HG03565 (cell line): ENCODE measurements around the gene OR8D2.

ENCODE experiments used
- ATAC-seq: cut with Tn5 transposase; IDR thresholded peaks from one replicate; pipeline ENCODE4 v1.9.1; 2021; ENCODE audit warnings: mild to moderate bottlenecking, moderate library complexity; ENCODE audit not compliant: unreplicated experiment

The OR8D2 gene, protein sequence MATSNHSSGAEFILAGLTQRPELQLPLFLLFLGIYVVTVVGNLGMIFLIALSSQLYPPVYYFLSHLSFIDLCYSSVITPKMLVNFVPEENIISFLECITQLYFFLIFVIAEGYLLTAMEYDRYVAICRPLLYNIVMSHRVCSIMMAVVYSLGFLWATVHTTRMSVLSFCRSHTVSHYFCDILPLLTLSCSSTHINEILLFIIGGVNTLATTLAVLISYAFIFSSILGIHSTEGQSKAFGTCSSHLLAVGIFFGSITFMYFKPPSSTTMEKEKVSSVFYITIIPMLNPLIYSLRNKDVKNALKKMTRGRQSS

DNA sequence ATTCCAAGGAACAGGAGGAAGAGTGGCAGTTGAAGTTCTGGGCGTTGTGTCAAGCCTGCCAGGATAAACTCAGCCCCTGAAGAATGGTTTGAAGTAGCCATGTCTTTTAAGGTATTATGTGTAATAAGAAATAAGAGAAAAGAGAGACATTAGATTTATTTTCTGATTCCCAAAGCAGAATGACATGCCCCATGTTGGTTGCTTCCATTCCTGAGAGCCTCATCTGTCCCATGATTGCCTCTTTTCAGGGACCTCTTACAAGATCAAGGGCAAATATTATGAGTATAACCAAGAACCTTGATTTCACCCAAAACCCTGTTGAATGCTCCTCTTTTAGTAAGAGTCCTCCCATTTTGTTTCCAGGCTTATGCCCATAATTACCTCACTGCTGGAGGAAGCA, at the start of gene OR8D2:
Gene OR8D2 (minus strand): TSS at position 101 of the 400 bp plus-strand sequence. CDS start 0 bp downstream, at position 101.
- no peak for ATAC-seq

DNA sequence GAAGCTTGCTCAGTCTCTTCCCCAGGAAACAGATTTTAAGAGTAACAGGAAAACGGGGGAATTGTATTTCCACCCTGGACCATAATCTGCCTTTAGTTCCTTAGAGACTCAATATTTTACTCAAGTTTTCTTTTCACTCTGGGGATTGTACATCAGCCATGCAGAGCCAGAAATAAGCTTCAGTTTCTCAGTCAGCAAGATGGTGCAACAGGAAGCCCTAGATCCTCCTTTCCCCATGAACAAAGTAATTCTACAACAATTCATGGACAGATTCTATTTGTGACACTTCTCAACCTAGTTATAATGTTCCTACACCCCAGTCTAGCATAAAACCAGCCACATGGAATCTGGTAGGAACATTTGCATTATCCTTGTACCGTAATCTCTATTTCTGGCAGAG, 39.6 kb upstream of the OR8D2 start:
- no peak for ATAC-seq

DNA sequence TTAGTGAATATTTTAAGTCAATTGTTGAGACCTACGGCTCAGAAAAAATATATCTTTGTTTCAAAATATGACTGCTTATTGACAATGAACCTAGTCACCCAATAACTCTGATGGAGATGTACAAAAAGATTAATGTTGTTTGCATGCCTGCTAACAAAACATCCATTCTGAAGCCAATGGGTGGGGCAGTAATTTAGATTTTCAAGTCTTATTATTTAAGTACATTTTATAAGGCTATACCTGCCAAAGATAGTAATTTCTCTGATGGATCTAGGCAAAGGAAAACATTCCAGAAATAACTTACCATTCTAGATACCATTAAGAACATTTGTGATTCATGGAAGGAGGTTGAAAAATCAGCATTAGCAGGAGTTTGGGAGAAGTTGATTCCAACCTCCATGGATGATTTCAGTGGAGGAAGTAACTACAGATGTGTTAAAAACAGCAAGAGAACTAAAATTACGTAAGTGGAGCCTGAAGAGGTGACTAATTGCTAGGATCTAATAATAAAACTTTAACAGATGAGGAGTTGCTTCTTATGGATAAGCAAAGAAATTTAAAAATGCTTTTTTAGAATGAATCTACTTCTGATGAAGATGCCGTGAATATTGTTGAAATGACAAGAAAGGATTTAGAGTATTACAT, 26.4 kb upstream of the OR8D2 start:
- no peak for ATAC-seq

DNA sequence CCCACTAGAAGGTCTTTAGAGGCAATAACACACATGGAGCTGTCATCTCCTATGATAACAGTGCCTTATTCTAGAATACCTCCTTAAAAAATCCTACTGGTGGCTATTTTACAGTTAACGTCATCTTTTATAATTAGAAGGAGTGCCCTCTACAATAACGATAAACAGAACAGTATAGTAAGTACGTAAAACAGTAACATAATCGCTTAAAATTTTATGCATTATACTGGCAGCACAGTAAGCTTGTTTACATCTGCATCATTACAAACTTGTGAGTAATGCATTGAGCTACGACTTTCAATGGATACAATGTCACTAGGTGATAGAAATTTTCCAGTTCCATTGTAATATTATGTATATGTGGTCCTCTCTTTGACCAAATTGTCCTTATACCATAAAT, 24.3 kb upstream of the OR8D2 start:
- ATAC-seq, result no peak

DNA sequence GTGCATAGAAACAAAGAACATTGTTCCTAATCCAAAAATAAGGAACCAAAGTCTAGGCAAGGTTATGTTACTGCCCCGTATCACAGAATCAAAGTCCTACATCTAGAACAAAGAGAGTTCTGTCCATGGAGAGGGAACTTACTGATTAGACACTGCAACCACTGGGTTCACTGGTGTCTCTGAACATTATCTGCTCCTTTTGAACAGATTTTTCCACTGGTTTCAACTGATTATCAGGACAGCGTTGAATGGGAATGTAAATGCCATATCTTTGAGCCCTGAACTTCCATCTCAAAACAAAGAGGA, 20.1 kb upstream of the OR8D2 start:
- no peak for ATAC-seq

DNA sequence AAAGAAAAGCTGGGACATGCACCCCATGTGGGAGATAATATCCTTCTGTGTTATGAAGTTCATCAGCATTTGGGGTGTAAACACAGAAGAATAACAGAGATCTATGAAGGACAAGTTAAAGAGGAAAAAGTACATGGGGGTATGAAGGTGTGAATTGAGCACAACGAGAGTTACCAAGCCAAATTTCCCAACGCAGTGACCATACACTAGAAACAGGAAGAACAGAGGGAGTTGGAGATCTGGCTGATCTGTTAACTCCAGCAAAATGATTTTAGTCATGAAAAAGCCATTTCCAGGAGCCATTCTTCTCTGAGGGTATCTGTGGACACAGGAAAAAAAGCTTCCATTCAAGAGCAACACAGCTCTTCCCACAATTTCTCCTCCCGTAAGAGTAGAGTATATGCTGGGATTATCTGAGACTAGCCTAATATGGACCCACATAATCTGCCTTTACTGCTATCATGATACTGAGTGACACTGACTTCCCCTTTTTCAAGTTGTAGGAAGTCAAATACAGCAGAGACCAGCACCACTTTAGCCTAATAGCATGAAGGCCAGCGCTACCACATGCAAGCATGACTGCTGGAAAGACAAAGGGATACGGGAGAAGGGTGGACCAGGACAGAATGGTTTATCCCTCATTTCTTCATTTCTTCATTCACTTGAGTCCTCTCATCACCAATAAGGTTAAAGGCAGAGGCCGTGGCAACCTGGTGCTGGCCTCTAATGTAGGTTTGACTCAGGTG, 19.6 kb upstream of the OR8D2 start:
- no peak for ATAC-seq

DNA sequence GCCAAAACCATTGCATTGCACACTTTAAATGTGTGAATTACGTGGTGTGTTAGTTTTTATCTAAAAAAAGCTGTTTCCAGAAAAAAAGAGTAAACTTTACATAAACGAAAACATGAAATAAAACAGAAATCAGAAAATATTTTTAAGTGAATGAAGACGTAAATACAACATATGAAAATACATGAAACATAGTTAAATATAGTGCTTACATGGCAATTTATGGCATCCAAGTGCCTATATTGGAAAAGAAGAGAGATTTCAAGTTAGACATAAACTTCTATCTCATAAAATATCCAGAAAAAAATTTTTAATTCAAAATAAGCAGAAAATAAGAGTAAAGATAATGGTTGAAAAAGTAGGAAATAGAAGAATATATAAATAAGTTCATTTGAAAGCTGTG, 11.9 kb upstream of the OR8D2 start:
- ATAC-seq, result no peak

DNA sequence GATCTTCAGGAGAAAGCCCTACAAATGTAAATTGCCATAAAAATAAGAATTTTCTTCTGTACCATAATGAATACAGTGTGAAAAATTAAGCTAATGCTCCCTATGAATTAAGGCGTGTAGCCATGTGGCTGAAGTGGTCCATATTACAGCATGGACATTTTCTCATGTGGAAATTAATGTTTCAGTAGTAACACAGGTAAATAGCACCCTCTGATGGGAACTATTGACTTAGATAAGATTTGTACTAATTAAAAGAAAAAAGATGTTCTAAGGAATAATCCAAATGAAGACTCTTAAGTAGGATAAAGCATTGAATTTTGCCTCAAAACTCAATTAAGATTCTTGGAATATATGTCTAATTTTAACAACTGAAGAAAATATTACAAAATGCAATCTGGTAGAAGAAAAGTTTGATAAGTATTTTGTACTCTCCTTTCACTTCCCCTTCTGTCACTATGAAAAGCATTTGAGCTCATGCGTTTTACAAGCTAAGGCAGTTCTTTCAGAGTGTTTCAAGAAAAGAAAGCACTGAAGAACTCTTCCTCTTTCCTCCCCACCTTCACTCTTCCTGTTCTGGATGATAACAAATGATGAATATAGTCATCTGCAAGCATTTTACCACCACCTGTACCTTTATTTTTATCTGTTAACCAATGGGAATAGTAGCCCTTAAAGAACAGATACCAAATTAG, 9.9 kb upstream of the OR8D2 start:
- ATAC-seq, result peak; percentile 89

DNA sequence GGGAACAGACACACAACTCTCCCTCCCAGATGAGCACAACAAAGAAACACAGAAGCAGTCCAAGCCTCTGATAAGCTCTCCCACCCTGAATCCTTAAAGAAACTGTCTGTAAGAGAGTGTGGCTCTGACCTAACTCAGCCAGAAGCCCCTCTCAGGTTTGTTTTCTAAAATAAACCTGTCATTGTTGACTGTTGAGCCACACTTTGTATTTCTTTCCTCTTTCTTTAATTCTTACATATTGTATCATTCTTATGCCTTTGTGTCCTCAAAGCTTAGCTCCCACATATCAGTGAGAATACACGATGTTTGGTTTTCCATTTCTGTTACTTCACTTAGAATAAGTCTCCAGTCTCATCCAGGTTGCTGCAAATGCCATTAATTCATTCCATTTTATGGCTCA, 7.8 kb upstream of the OR8D2 start:
- ATAC-seq, result no peak

DNA sequence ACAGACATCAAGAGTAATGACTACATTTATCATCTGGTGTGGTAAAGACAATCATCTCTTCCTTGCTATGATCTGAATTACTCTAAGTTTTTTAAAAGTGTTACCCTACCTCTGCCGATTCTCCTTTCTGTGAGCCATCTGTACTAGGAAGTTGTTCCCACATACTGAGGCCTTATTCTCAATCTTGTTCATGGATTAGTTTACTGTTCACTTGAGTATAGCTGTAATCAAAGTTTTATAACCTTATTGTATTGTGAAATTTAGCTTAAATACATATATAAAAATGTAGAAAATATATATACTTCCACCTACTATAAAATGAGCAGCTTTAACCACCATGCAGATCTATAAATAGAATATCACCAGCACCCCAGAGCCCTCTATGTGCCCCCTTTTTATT, 2.4 kb upstream of the OR8D2 start:
- ATAC-seq, result no peak

DNA sequence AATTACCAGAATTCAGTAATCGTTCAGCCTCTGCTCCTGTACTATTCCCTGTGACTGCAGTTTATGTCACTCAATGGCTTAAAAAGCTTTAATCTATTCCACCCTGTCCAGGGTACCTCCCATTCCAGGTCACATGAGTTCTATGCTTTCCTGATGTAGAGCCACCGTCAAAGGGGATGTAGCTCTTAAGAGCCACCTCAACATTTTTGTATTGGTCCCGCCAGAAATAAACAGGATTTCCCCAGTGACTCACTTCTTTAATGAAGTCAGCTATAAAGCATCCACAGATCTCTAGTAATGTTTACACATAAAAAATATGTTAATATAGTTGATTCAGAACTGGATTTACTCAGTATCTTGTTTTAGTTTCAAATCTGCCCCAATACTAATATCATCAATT, 4.9 kb downstream of the OR8D2 start:
- ATAC-seq, result no peak

DNA sequence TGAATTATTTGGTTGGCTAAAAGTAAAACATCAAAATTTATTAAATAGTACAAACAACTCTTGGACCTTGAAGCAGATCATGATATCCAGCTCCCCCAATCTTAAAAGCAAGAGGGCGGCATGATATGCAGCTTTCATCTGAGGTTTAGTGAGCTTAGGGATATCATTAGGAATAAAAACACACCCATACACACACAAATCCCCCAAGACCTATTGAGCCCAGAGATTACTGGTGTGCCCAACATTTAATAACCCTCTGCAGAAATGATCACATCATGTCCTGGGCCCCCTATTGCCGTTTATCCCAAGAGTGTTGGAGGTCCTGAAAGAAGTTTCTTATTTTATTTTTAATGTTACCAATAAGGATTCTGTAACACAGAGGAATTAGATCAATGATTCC, 6.1 kb downstream of the OR8D2 start, which contains the start of gene OR8D1:
Gene OR8D1 (minus strand): TSS at position 101 of the 400 bp plus-strand sequence. CDS start 3,183 bp downstream, outside the sequence.
- no peak for ATAC-seq

DNA sequence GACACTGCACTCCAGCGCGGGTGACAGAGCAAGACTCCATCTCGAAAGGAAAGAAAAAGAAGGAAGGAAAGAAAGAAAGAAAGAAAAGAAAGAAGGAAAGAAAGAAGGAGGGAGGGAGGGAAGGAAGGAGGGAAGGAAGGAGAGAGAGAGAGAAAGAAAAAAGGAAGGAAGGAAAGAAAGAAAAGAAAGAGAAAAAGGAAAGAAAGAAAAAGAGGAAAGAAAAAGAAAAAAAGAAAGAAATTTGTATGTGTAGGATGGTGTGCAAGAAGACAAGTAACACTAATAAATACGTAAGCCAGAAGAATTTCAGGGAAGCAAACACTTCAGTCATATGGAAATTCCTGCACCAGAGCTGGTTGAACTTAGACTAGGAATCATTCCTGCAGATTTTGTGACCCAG, 6.9 kb downstream of the OR8D2 start:
- ATAC-seq, result no peak

DNA sequence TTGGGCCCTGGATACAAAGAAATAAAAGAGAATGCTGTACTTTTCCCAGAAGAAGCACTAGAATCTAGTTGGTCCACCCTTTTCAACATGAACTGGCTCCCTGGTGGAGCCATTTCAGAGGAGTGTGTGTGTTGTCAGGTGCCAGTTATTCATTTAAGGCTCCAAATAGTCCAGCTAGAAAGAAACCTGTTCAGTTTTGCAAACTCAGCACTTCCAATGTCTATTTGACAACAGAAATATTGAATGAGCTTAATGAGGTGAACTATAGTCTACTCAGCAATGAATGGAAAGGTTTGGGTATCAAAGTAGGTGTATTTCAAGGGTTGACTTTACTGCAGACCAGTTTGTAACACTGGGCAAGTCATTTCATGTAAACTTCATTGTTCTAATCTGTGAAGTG, 8.3 kb downstream of the OR8D2 start:
- ATAC-seq, result no peak

DNA sequence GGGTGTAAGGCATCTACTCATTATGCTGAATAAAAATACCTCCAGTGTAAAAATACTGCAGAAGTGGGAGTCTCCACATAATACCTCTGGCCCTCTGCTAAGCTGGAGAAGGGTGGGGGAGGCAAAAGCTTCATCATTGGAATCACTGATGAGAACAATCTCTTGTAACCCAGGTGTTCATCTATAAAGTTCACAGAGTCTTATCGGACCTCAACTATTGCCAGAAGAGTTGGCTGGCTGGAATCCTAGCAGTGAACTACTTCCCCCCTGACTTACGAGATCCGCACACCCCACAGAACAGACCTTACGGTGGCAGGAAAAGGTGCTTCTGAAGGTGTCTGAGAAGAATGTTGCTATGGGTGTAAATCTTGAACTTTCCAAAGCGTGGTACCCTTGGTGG, 8.7 kb downstream of the OR8D2 start:
- ATAC-seq, result no peak

DNA sequence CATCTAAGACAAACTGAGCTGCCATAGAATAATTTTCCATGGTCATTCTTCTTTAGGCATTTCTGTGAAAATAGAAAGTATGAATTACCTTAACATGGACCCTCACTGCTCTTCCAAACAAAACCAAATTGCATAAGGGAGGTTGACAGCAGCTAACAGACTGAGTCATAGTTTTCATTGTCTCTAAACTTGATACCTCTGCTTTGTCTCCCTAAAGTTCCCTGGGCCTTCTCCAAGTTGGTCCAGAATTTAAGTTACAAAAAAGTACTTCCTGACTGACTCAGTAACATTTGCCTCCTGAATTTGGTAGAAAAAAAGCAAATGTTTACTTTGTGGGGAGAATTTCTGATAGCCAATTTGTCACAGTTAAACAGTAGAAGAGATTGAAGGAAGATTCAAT, 9.3 kb downstream of the OR8D2 start:
- no peak for ATAC-seq

DNA sequence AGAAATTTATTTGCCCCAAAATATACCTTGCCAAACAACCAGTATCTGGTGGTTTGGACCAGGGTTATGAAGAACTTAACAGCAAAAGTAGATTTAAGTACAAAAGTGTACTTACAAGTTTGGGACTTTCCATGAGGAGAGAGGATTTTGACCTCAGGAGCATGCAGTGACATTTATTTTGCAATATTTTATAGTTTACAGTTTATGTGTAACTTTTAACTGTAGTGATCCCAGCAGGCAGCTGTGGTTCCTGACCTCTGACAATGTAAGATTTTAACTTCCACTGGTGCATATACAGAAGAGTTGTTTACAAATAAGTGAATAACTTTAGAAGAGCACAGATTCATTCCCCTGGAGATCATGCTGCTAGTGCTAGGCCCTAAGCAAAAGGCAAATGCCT, 12.9 kb downstream of the OR8D2 start:
- ATAC-seq, result no peak

DNA sequence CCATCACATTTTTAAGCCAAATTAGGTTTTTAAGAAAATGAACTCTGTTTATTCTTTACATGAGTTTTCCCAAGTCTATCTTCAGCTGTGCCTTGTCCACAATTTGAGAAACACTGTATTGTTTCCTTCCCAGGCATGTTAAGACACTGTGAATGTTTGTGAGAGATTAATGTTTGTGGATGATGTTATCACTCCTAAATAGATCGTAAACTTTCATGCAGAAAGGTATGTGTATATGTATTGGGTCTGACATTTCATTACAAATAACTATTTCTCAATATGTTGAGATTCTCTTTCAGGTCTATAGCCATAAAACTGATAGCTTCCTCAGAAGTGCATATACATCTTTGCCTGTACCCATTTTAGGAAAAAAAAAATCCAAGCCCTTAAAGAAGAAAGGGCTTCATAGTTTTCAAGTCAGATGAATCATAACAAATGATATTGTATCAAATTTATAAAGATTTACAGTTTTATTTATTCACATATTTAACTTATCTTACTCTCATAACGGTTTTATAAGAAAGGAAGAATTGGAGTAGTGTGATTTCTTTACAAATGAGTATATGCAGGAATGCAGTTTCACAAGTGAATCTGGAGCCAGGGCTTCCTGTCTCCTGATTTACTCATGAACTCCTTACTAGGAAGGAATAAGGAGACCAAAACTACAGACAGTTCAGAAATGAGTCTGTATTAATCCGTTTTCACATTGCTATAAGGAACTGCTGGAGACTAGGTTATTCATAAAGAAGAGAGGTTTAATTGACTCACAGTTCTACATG, 17.5 kb downstream of the OR8D2 start:
- ATAC-seq, result no peak

DNA sequence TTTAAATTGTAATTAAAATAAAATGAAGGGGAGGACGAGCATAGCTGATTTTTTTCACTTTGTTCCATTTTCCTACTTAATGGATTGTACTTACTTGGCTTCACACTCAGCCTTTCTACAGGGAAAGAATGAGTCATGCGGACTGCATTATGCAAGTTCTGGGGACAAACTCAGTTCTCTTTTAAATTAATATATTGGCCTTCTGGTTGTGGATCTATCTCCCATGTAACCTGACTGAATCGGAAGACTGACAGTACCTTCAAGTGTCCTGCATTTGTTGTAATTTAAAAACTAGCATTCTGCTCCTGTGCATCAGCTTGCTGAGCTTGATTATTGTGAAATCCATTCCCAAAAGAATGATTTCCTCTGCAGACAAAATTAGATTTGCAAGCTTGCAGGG, 18.4 kb downstream of the OR8D2 start:
- ATAC-seq, result no peak

DNA sequence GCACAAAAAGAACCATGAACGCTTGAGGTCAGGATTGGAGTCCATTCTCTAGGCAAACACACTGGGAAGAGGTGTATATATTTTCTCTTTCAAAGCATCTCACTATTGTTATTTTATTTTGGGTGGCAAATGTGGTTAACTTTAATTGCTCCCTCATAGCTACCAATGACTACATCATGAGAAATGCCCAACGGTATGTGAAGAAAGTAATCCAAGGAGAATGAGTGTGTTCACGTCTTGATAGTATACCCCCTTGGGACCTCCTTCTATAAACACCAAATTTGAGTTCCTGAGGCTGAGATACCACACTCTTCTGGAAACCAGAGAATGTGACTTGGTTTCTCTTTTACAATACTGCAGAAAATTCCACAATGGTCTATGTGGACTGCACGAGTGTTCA, 22.1 kb downstream of the OR8D2 start:
- ATAC-seq, result no peak

DNA sequence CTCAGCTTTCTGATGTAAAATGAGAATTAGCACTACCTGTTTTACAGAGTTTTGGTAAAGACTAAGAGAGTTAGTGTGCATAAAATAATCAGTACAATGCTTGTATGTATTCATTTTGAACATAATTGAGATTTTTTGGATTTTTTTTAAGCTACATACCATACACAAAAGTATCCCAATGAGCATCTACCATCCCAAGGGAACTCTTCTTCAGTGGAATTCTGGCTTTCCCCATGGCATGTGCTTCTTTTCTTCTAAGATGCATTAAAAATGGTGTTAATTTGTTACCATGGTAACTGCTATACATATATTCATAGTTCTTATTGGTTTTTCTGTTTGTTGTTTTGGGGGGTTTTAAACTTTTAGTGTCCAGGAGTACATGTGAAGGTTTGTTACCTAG, 24.0 kb downstream of the OR8D2 start:
- no peak for ATAC-seq
